ENCODE data around the gene ADGB.

- no peak for TF ChIP-seq CTCF (IDR thresholded peaks at IDR 0.05; ENCODE audit: low read depth, low read length)
- TF ChIP-seq EZH2phosphoT487 (IDR thresholded peaks at IDR 0.05; ENCODE audit: low read depth) = no peak
Observed at GRCh38 chr6:146601352-146601751, 2.6 kb downstream of the ADGB start.
